ENCODE measurements around the gene TAOK1. TPM values are rescaled to one million over a fixed set of nuclear protein-coding genes. Genes with fewer than 3 reads are reported as not detected.
A peak's percentile ranks its signal among the peaks of the same experiment; 100 is the strongest.
"Not testable (repeated sequence)": the region's sequence is repeated elsewhere in the genome, so short reads cannot be mapped to it uniquely, and the experiment has no call there.

TAOK1 gene
- total RNA-seq, 4 donors from 2014 or later, result 27.5 to 92.4 (median 43.6) TPM

GRCh38 chr17:29555840-29556239 lies 165.7 kb downstream of the TAOK1 start:
- DNase-seq, result no peak
- Histone ChIP-seq H3K27me3 (no peaks in the 10 kb centered on the region), H3K4me1 (peaks cover 0 to 5% (median under 1%) of the 10 kb centered on the region in 4 donors), H3K9me3 (no peaks in the 10 kb centered on the region), H3K27ac (no peak overlapping the region), H3K36me3 (no peaks in the 10 kb centered on the region), H3K4me3 (no peak overlapping the region)
- in situ Hi-C loops (cut with MboI; ENCODE audit: low pct_ligation_motif_present in 1 of 4, low pct_unique_long_range_greater_than_20kb in 1 of 4, low sequenced_read_pairs in 3 of 4), result no loop called here
- intact Hi-C loops (cut with DNase I; ENCODE audit: low total_unique reads), result loop anchor here (5.0 kb wide), 1 partner anchor 414 kb away; no protein-coding TSS in a partner anchor
- TF ChIP-seq EP300 (IDR thresholded peaks at IDR 0.05; ENCODE audit: low read depth) (no peak), POLR2A (IDR thresholded peaks at IDR 0.05) (no peak), POLR2AphosphoS5 (IDR thresholded peaks at IDR 0.05) (no peak)
- TF ChIP-seq, protein P1, sequence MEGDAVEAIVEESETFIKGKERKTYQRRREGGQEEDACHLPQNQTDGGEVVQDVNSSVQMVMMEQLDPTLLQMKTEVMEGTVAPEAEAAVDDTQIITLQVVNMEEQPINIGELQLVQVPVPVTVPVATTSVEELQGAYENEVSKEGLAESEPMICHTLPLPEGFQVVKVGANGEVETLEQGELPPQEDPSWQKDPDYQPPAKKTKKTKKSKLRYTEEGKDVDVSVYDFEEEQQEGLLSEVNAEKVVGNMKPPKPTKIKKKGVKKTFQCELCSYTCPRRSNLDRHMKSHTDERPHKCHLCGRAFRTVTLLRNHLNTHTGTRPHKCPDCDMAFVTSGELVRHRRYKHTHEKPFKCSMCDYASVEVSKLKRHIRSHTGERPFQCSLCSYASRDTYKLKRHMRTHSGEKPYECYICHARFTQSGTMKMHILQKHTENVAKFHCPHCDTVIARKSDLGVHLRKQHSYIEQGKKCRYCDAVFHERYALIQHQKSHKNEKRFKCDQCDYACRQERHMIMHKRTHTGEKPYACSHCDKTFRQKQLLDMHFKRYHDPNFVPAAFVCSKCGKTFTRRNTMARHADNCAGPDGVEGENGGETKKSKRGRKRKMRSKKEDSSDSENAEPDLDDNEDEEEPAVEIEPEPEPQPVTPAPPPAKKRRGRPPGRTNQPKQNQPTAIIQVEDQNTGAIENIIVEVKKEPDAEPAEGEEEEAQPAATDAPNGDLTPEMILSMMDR (IDR thresholded peaks at IDR 0.05), result no peak
- WGBS, 2 donors (ENCODE audit: low coverage in 1 of 2), result 58 to 72% methylated on average over 2 to 3 of the region's 3 CpGs

DNA sequence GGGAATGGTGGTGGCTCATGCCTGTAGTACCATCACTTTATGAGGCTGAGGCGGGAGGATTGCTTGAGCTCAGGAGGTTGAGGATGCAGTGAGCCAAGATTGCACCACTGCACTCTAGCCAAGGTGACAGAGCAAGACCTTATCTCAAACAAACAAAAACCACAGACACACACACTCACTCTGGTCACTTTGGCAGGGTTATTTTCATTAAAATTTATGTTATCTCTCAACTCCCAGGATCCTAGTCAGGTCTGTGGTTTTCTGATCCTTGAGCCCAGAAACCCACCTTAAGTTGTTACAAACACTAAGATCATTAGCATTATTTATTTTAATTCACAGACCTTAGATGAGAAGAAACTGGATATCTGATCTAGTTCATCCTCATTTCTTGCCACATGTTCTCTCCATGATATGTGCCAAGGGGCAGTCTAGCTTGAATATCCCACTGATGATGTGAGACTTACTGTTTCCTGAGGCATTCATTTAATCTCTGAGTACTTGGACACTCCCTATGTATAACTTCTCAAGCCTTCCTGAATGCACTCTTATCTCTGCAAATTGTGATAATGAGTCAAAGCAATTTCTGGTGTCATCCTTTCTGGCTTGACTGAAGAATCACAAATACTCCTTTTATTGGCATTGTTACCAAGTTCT lies 167.0 kb downstream of the TAOK1 start:
- 100% methylated on average over 1 of the region's 1 CpG; no CpG with 5 or more reads in 1 of the 2 donors for WGBS, 2 donors (ENCODE audit: low coverage in 1 of 2)
- no peak for TF ChIP-seq EP300 (IDR thresholded peaks at IDR 0.05; ENCODE audit: low read depth)
- TF ChIP-seq POLR2A (IDR thresholded peaks at IDR 0.05), result no peak
- no peak for TF ChIP-seq POLR2AphosphoS5 (IDR thresholded peaks at IDR 0.05)
- no peak for DNase-seq
- Histone ChIP-seq H3K4me3 (no peak overlapping the region), H3K27ac (no peak overlapping the region), H3K36me3 (no peaks in the 10 kb centered on the region), H3K9me3 (no peaks in the 10 kb centered on the region), H3K4me1 (peaks cover 0 to 15% (median 2%) of the 10 kb centered on the region in 4 donors), H3K27me3 (no peaks in the 10 kb centered on the region)
- intact Hi-C loops (cut with DNase I; ENCODE audit: low total_unique reads), result loop anchor here (5.0 kb wide), 1 partner anchor 415 kb away; no protein-coding TSS in a partner anchor
- in situ Hi-C loops (cut with MboI; ENCODE audit: low pct_ligation_motif_present in 1 of 4, low pct_unique_long_range_greater_than_20kb in 1 of 4, low sequenced_read_pairs in 3 of 4), result no loop called here

- intact Hi-C loops (cut with DNase I; ENCODE audit: low total_unique reads), result loop anchor here (5.0 kb wide), 1 partner anchor 415 kb away; no protein-coding TSS in a partner anchor
- TF ChIP-seq POLR2A (IDR thresholded peaks at IDR 0.05) (no peak), POLR2AphosphoS5 (IDR thresholded peaks at IDR 0.05) (no peak), EP300 (IDR thresholded peaks at IDR 0.05; ENCODE audit: low read depth) (no peak)
- TF ChIP-seq, protein P1 (IDR thresholded peaks at IDR 0.05), result no peak
- in situ Hi-C loops (cut with MboI; ENCODE audit: low pct_ligation_motif_present in 1 of 4, low pct_unique_long_range_greater_than_20kb in 1 of 4, low sequenced_read_pairs in 3 of 4), result no loop called here
- no peak overlapping the region for H3K4me3 ChIP-seq
- H3K27me3 ChIP-seq, result no peaks in the 10 kb centered on the region
- peaks cover 0 to 17% (median 2%) of the 10 kb centered on the region in 4 donors for H3K4me1 ChIP-seq
- no peaks in the 10 kb centered on the region for H3K9me3 ChIP-seq
- DNase-seq, result no peak
- H3K27ac ChIP-seq, result no peak overlapping the region
- no peaks in the 10 kb centered on the region for H3K36me3 ChIP-seq
These were observed 167.6 kb downstream of the TAOK1 start for GRCh38 chr17:29557739-29558116.

GRCh38 chr17:29558139-29558538 lies 168.0 kb downstream of the TAOK1 start:
- in situ Hi-C loops (cut with MboI; ENCODE audit: low pct_ligation_motif_present in 1 of 4, low pct_unique_long_range_greater_than_20kb in 1 of 4, low sequenced_read_pairs in 3 of 4); DNase-seq: not testable (repeated sequence)
- 92 to 100% methylated on average over 3 to 5 of the region's 5 CpGs for WGBS, 2 donors (ENCODE audit: low coverage in 1 of 2)

GRCh38 chr17:29559640-29560039 lies 169.5 kb downstream of the TAOK1 start:
- no peaks in the 10 kb centered on the region for H3K9me3 ChIP-seq
- intact Hi-C loops (cut with DNase I; ENCODE audit: low total_unique reads), result loop anchor here (5.0 kb wide), 1 partner anchor 417 kb away; no protein-coding TSS in a partner anchor
- H3K36me3 ChIP-seq, result no peaks in the 10 kb centered on the region
- peaks cover under 1 to 18% (median 4%) of the 10 kb centered on the region in 4 donors for H3K4me1 ChIP-seq
- no peak overlapping the region for H3K4me3 ChIP-seq
- peak overlapping the region in 3 of 4 donors; percentile 2 to 59 (median 14) for H3K27ac ChIP-seq
- no peak for TF ChIP-seq POLR2A (IDR thresholded peaks at IDR 0.05)
- no peak for TF ChIP-seq EP300 (IDR thresholded peaks at IDR 0.05; ENCODE audit: low read depth)
- TF ChIP-seq, protein P1 (IDR thresholded peaks at IDR 0.05), result no peak
- TF ChIP-seq POLR2AphosphoS5 (IDR thresholded peaks at IDR 0.05), result no peak
- WGBS, 2 donors (ENCODE audit: low coverage in 1 of 2), result 74 to 83% methylated on average over 2 of the region's 2 CpGs
- DNase-seq, result no peak
- H3K27me3 ChIP-seq, result no peaks in the 10 kb centered on the region
- in situ Hi-C loops (cut with MboI; ENCODE audit: low pct_ligation_motif_present in 1 of 4, low pct_unique_long_range_greater_than_20kb in 1 of 4, low sequenced_read_pairs in 3 of 4), result no loop called here

More at GRCh38 chr17:29558139-29558538, 168.0 kb downstream of the TAOK1 start:
- not testable (repeated sequence) for H3K4me3 ChIP-seq, H3K27me3 ChIP-seq, H3K27ac ChIP-seq, H3K9me3 ChIP-seq, H3K36me3 ChIP-seq
- intact Hi-C loops (cut with DNase I; ENCODE audit: low total_unique reads), result loop anchor here (5.0 kb wide), 1 partner anchor 416 kb away; no protein-coding TSS in a partner anchor
- H3K4me1 ChIP-seq, result peaks cover 0 to 17% (median 2%) of the 10 kb centered on the region in 4 donors
